Mucosa of descending colon (tissue), 3 donors: ENCODE data around the gene GUK1. TPM values are rescaled to one million over a fixed set of nuclear protein-coding genes. Genes with fewer than 3 reads are reported as not detected.

Experiments used
- ATAC-seq: fragments of 200-7000 bp; cut with Tn5 transposase; one replicate; pipeline ENCODE4 v1.9.1; 2020; ENCODE audit warnings: mild to moderate bottlenecking, moderate library complexity
- DNase-seq, 3 donors: peaks; one replicate each; pipeline ENCODE4 v3.0.0-alpha.2; 2020
- H3K36me3 ChIP-seq: fragments of 200-600 bp; one replicate; pipeline ENCODE4 v1.8.0; 2021; ENCODE audit warnings: low read depth, mild to moderate bottlenecking
- H3K4me1 ChIP-seq: fragments of 200-600 bp; one replicate; pipeline ENCODE4 v1.8.0; 2021; ENCODE audit warnings: low read depth, mild to moderate bottlenecking
- H3K4me3 ChIP-seq: fragments of 200-600 bp; one replicate; pipeline ENCODE4 v1.8.0; 2021; ENCODE audit warnings: mild to moderate bottlenecking
- H3K9me3 ChIP-seq: fragments of 200-600 bp; one replicate; pipeline ENCODE4 v1.8.0; 2021; ENCODE audit warnings: mild to moderate bottlenecking
- intact Hi-C, 2 donors: fragments of 100-400 bp; cut with DNase I in 1 of 2; cut with micrococcal nuclease in 1 of 2; formaldehyde crosslinking; loops; one replicate each; pipeline versions ENCODE4 v1.11.0 to v1.11.1; 2022; cut with DNase I, micrococcal nuclease
- total RNA-seq, 3 donors: library from RNA; stranded (reverse); fragmentation: NEBNext Ultra II Directional in 2 of 3; extraction: Animal tissue kit (Norgen Biotek cat#: 25700) in 2 of 3; gene quantifications; one replicate each; pipeline versions ENCODE4 v1.2.1 to v1.2.4, GENCODE V29; 2021 to 2023
- TF ChIP-seq, protein P1 (sequence below): fragments of 200-600 bp; IDR thresholded peaks from one replicate; pipeline ENCODE4 v1.8.0; 2022; ENCODE audit warnings: antibody characterized with exemption, mild to moderate bottlenecking
- donor health status: DM: no; HTN: no; CAD: no; lungs with moderate emphysema.
- donor health status: DM: no; HTN: no; CAD: no.
- donor health status: DM: no; HTN: yes; CAD: no.

GUK1 gene
- total RNA-seq, 3 donors from 2014 or later: 165 to 182 (median 178) TPM

DNA sequence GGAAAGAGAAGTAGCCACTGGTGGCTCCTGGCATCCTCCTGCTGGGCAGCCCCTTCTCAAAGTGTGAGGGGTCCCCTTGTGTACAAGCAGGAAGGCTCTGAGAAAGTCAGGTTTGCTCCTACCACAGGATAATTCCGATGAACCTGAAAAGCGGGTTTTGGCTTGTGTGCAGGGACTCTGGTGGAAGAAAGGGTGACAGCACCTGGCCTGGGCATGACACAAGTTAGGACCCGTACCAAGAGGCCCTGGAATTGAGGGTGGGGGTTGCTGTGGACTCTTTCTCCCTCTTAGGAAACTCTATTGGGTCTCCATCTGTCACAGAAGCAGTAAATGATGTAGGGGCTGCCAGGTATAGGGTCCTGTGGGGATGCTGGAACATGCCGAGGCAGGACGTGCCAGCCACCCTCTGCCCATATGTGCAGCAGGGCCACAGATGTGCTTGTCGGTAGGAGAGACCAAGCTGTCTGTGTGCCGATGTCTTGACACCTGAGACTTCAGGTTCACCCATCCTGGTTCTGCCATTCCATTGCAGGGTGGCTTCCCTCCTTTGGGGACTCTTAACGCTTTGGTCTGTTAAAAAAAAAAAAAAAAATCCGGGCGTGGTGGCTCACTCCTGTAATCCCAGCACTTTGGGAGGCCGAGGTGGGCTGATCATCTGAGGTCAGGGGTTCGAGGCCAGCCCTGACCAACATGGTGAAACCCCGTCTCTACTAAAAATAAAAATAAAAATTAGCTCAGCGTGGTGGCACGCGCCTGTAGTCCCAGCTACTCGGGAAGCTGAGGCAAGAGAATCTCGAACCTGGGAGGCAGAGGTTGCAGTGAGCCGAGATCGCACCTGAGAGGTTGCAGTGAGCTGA is 46.8 kb upstream of the GUK1 start:
- intact Hi-C loops: no loop called here
- Histone ChIP-seq H3K4me3 (no peak overlapping the region), H3K4me1 (peaks cover 44% of the 10 kb centered on the region), H3K36me3 (peaks cover 4% of the 10 kb centered on the region), H3K9me3 (peaks cover 8% of the 10 kb centered on the region)
- TF ChIP-seq, protein P1, sequence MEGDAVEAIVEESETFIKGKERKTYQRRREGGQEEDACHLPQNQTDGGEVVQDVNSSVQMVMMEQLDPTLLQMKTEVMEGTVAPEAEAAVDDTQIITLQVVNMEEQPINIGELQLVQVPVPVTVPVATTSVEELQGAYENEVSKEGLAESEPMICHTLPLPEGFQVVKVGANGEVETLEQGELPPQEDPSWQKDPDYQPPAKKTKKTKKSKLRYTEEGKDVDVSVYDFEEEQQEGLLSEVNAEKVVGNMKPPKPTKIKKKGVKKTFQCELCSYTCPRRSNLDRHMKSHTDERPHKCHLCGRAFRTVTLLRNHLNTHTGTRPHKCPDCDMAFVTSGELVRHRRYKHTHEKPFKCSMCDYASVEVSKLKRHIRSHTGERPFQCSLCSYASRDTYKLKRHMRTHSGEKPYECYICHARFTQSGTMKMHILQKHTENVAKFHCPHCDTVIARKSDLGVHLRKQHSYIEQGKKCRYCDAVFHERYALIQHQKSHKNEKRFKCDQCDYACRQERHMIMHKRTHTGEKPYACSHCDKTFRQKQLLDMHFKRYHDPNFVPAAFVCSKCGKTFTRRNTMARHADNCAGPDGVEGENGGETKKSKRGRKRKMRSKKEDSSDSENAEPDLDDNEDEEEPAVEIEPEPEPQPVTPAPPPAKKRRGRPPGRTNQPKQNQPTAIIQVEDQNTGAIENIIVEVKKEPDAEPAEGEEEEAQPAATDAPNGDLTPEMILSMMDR: no peak
- ATAC-seq: no peak
- DNase-seq: no peak

DNA sequence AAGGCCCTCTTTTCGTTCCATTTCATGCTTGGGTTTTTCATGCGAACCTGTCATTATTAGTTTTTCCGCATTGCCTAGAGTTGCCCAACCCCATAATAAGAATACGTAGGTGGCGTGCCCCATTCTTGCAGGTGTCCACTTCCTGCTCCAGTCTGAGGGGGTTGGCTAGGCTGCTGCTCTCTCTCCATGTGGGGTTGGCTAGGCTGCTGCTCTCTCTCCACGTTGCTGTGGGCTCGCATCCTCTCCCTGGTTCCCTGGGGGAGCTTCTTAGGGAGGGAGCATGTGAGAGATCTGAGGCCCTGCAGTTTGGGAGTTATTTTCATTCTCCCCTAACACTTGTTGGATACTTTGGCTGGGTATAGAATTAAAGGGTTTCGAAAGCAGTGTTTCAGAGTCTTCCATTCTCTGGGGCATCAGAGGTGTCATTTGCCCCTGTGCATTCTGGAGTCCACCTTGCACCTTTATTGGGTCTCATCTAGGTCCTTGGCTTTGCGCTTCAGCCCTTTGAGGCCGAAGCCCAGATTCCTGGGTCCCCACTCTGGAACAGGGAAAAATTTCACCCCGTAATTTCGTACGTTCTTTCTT is 45.6 kb upstream of the GUK1 start:
- H3K4me1 ChIP-seq: peaks cover 32% of the 10 kb centered on the region
- H3K36me3 ChIP-seq: peaks cover 4% of the 10 kb centered on the region
- no peak for DNase-seq
- intact Hi-C loops: no loop called here
- H3K9me3 ChIP-seq: peaks cover 8% of the 10 kb centered on the region
- TF ChIP-seq, protein P1: no peak
- no peak overlapping the region for H3K4me3 ChIP-seq
- no peak for ATAC-seq

DNA sequence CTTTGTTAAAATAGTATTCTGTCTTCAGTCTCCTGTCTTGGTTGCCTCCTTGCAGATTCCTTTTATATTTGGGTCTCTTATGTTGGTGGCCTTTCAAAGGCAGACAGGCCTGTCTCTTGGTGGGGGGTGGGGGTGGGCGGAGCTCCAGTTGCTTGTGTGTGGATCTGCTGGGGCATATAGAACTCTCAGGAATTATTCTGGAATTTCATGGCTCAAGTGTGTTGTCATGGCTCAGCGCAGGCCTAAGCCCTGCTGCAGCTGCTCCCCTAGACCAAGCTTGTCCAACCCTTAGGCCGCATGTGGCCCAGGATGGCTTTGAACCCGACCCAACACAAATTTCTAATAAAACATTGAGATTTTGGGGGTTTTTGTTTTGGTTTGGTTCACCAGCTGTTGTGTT is 44.9 kb upstream of the GUK1 start:
- Histone ChIP-seq H3K9me3 (peaks cover 8% of the 10 kb centered on the region), H3K4me1 (peaks cover 25% of the 10 kb centered on the region), H3K4me3 (no peak overlapping the region), H3K36me3 (peaks cover 4% of the 10 kb centered on the region)
- ATAC-seq (no peak), DNase-seq (no peak)
- TF ChIP-seq, protein P1: no peak
- intact Hi-C loops: no loop called here

DNA sequence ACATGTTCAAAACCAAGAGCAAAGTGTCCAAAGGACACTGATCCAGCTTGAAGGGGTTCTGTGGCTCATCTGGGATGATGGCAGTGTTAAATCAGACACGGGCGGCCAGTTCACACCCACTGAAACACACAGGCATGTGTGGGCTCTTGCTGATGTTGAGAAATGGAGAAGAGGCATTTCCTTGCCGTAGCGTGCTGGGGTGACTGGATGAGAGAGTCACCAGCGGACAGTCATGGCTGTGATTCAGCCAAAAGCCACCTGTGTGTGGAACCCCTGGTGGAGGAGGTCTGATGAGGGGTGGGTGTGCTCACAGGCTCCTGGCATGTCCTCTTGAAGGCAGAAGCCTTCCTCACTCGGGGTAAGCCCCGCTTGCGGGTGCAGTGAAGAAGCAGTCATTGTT is 44.1 kb upstream of the GUK1 start:
- TF ChIP-seq, protein P1: no peak
- peaks cover 4% of the 10 kb centered on the region for H3K36me3 ChIP-seq
- DNase-seq: no peak
- peaks cover 22% of the 10 kb centered on the region for H3K4me1 ChIP-seq
- no peak overlapping the region for H3K4me3 ChIP-seq
- peaks cover 8% of the 10 kb centered on the region for H3K9me3 ChIP-seq
- intact Hi-C loops: no loop called here
- no peak for ATAC-seq

DNA sequence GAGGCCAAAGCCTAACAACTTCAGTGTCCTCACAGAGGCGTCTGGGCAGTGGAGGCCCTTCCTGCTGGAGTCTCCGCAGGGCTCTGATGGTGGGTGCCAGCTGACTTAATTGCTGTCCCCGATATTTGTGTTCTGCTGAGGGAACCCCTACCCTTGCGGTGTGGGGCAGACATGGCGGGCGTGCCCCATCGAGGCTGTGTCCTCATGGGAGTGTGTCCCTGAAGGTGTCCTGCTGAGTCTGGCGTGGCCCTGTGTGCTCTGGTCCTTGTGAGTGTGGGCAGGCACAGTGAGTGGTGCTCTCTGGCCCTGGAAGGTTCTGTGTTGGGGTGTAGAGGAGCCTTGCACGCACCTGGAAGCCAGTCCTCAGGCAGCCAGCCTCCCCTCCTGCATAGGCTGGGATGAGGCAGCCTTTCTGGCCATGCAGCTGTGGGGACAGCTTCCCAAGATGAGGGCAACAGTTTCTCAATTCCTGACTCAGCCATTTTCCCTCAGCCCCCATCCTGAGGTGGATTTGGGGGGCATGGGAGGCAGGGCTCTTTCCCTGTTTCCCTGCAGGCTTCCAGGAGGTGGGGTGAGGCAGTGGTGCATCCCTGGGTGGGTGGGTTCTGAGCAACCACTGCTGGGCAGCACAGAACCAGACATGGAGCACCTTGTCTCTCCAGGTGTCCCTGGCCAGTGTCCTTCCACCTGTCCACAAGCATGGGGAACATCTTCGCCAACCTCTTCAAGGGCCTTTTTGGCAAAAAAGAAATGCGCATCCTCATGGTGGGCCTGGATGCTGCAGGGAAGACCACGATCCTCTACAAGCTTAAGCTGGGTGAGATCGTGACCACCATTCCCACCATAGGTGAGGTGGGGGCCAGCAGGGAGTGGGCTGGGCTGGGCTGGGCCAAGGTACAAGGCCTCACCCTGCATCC is 43.4 kb upstream of the GUK1 start:
- ATAC-seq (no peak), DNase-seq (no peak)
- H3K9me3 ChIP-seq: peaks cover 8% of the 10 kb centered on the region
- intact Hi-C loops: no loop called here
- H3K4me1 ChIP-seq: peaks cover 24% of the 10 kb centered on the region
- TF ChIP-seq, protein P1: no peak
- H3K4me3 ChIP-seq: no peak overlapping the region
- peaks cover 4% of the 10 kb centered on the region for H3K36me3 ChIP-seq
